Kidney (tissue), 14 donors: Measurements from ENCODE around the gene PPP6R3. TPM values are rescaled to one million over a fixed set of nuclear protein-coding genes. Genes with fewer than 3 reads are reported as not detected.

Source experiments
- DNase-seq, 5 donors: peaks; one replicate each; pipeline ENCODE4 v3.0.0-alpha.2; 2013 to 2020
- FAIRE-seq: peaks from 2 replicates; lab custom pipeline; 2012; peaks lifted over from hg19 to GRCh38; lab: Jason Lieb, UNC
- H3K27ac ChIP-seq, 2 donors: one replicate each; pipeline ENCODE4 v1.7.0; 2013; ENCODE audit warnings: low read depth in 2 of 2, low read length in 2 of 2, inconsistent platforms in 1 of 2
- H3K27me3 ChIP-seq: one replicate; pipeline ENCODE4 v1.7.1; 2013; ENCODE audit warnings: low read length, inconsistent platforms; ENCODE audit not compliant: control insufficient read depth, insufficient read depth
- H3K36me3 ChIP-seq, 3 donors: one replicate each; pipeline versions ENCODE4 v1.7.0 to v1.7.1; 2013; ENCODE audit warnings: low read length in 3 of 3, control low read depth in 1 of 3, inconsistent platforms in 1 of 3; ENCODE audit not compliant: insufficient read depth in 3 of 3, control insufficient read depth in 2 of 3
- H3K4me1 ChIP-seq, 3 donors: one replicate each; pipeline versions ENCODE4 v1.7.0 to v1.7.1; 2013; ENCODE audit warnings: low read length in 3 of 3, inconsistent platforms in 1 of 3, low read depth in 1 of 3; ENCODE audit not compliant: control insufficient read depth in 2 of 3, insufficient read depth in 2 of 3
- H3K4me3 ChIP-seq, 3 donors: one replicate each; pipeline versions ENCODE4 v1.7.0 to v1.8.1; 2013; ENCODE audit warnings: low read length in 3 of 3, control low read depth in 1 of 3, inconsistent platforms in 1 of 3
- H3K9ac ChIP-seq, 3 donors: one replicate each; pipeline versions ENCODE4 v1.7.0 to v1.7.1; 2013; ENCODE audit warnings: low read length in 3 of 3, control low read depth in 1 of 3, inconsistent platforms in 1 of 3
- H3K9me3 ChIP-seq, 3 donors: one replicate each; pipeline versions ENCODE4 v1.7.0 to v1.7.1; 2013; ENCODE audit warnings: low read length in 3 of 3, control low read depth in 1 of 3, inconsistent platforms in 1 of 3; ENCODE audit not compliant: control insufficient read depth in 2 of 3, insufficient read depth in 1 of 3
- CTCF ChIP-seq: IDR thresholded peaks from 3 replicates; pipeline ENCODE4 v1.5.1; 2012; ENCODE audit warnings: mild to moderate bottlenecking, moderate library complexity, borderline replicate concordance; ENCODE audit not compliant: insufficient read depth; ENCODE audit errors: extremely low read depth
- intact Hi-C: fragments of 100-400 bp; cut with DNase I; formaldehyde crosslinking; loops from one replicate; pipeline ENCODE4 v1.11.1; 2022
- polyA plus RNA-seq: library from polyadenylated mRNA; stranded (reverse); fragments of 350-450 nt; fragmentation: Illumina TruSeq; extraction: RNeasy Lipid Tissue Mini Kit (QIAGEN cat#74804); gene quantifications from one replicate; pipeline ENCODE4 v1.2.3, GENCODE V29; 2014; ENCODE audit warnings: low read depth, low replicate concordance; ENCODE audit not compliant: insufficient read depth
- total RNA-seq: library from RNA; stranded (reverse); fragmentation: NEBNext Ultra II Directional; extraction: Animal tissue kit (Norgen Biotek cat#: 25700); gene quantifications from one replicate; pipeline ENCODE4 v1.2.1, GENCODE V29; 2021
- donor health status: control.
- donor health status: control.
- donor health status: control.
- donor health status: control.
- donor health status: control.
- donor health status: DM: yes; HTN: yes; CAD: no.
- donor health status: Normal renal cell carcinoma (clear cell type).

PPP6R3 gene
- total and polyA plus RNA-seq, 2 donors from 2014 or later, result 30.3 to 108 TPM

- no peak overlapping the region for H3K9ac ChIP-seq
- FAIRE-seq, result no peak
- H3K27me3 ChIP-seq, result no peaks in the 10 kb centered on the region
- H3K27ac ChIP-seq, result no peak overlapping the region
- H3K9me3 ChIP-seq, result peaks cover 0 to 2% (median 0%) of the 10 kb centered on the region in 3 donors
- no peak for DNase-seq
- no peak for TF ChIP-seq CTCF
- no peaks in the 10 kb centered on the region for H3K36me3 ChIP-seq
- H3K4me3 ChIP-seq, result no peak overlapping the region
- intact Hi-C loops, result no loop called here
- peaks cover 0 to 12% (median 5%) of the 10 kb centered on the region in 3 donors for H3K4me1 ChIP-seq
Measured at GRCh38 chr11:68480852-68481510, 20.4 kb downstream of the PPP6R3 start.

- no peak overlapping the region for H3K9ac ChIP-seq
- intact Hi-C loops, result no loop called here
- no peak overlapping the region for H3K27ac ChIP-seq
- FAIRE-seq, result no peak
- H3K27me3 ChIP-seq, result no peaks in the 10 kb centered on the region
- peaks cover 0 to 2% (median 0%) of the 10 kb centered on the region in 3 donors for H3K9me3 ChIP-seq
- TF ChIP-seq CTCF, result no peak
- H3K36me3 ChIP-seq, result no peaks in the 10 kb centered on the region
- peaks cover 0 to 12% (median 5%) of the 10 kb centered on the region in 3 donors for H3K4me1 ChIP-seq
- H3K4me3 ChIP-seq, result no peak overlapping the region
- DNase-seq, result no peak
Measured at GRCh38 chr11:68481579-68482240, 21.2 kb downstream of the PPP6R3 start.

- Histone ChIP-seq H3K4me1 (peaks cover 0 to 2% (median 0%) of the 10 kb centered on the region in 3 donors), H3K4me3 (no peak overlapping the region), H3K9me3 (peaks cover 0 to 2% (median 0%) of the 10 kb centered on the region in 3 donors), H3K27ac (no peak overlapping the region), H3K27me3 (no peaks in the 10 kb centered on the region), H3K36me3 (no peaks in the 10 kb centered on the region), H3K9ac (no peak overlapping the region)
- DNase-seq (no peak), FAIRE-seq (no peak)
- intact Hi-C loops, result no loop called here
- no peak for TF ChIP-seq CTCF
Measured at GRCh38 chr11:68488623-68489022, 28.1 kb downstream of the PPP6R3 start.
